HepG2 (cell line): ENCODE data around the gene C2.

Experiments
- CAMTA2 ChIP-seq: sonication (generic); formaldehyde crosslinking; IDR thresholded peaks from 2 replicates; pipeline ENCODE4 v1.4.0; 2020; ENCODE audit warnings: mild to moderate bottlenecking, missing genetic modification reagents, borderline replicate concordance
- CHD2 ChIP-seq: IDR thresholded peaks from 2 replicates; pipeline ENCODE4 v1.6.1; 2011; ENCODE audit warnings: low read depth, low read length, improper control_type of control experiment
- JARID2 ChIP-seq: sonication (generic); formaldehyde crosslinking; IDR thresholded peaks from 2 replicates; pipeline ENCODE4 v1.8.1; 2023; ENCODE audit warnings: missing genetic modification reagents, inconsistent platforms; ENCODE audit not compliant: insufficient replicate concordance
- KAT2B ChIP-seq: fragments of 150-350 bp; IDR thresholded peaks from 2 replicates; pipeline ENCODE4 v1.6.1; 2014; ENCODE audit warnings: low read depth, low read length, borderline replicate concordance
- SIN3A ChIP-seq: IDR thresholded peaks from 2 replicates; pipeline ENCODE4 v1.6.1; 2011; ENCODE audit warnings: low read depth, mild to moderate bottlenecking, control low read depth, low read length, borderline replicate concordance
- SIX1 ChIP-seq: sonication (generic); formaldehyde crosslinking; IDR thresholded peaks from 2 replicates; pipeline ENCODE4 v1.4.0; 2020; ENCODE audit warnings: missing genetic modification reagents, borderline replicate concordance
- ZNF670 ChIP-seq: sonication (generic); formaldehyde crosslinking; IDR thresholded peaks from 2 replicates; pipeline ENCODE4 v1.8.0; 2022; ENCODE audit warnings: mild to moderate bottlenecking, missing genetic modification reagents, borderline replicate concordance
- ZNF761 ChIP-seq: sonication (generic); formaldehyde crosslinking; conservative IDR thresholded peaks from 2 replicates; pipeline ENCODE4 v1.4.0; 2020; ENCODE audit warnings: mild to moderate bottlenecking, missing genetic modification reagents
- ZNF883 ChIP-seq: sonication (generic); formaldehyde crosslinking; IDR thresholded peaks from 2 replicates; pipeline ENCODE4 v1.5.1; 2020; ENCODE audit warnings: mild to moderate bottlenecking, missing genetic modification reagents; ENCODE audit errors: not compliant biosample characterization
- TF ChIP-seq, protein P1 (sequence below): sonication (generic); formaldehyde crosslinking; conservative IDR thresholded peaks from 2 replicates; pipeline ENCODE4 v1.8.0; 2022; ENCODE audit warnings: mild to moderate bottlenecking, moderate library complexity, missing genetic modification reagents
- TF ChIP-seq, protein P2 (sequence below): fragments of 450-650 bp; IDR thresholded peaks from 2 replicates; pipeline ENCODE4 v1.6.1; 2017

DNA sequence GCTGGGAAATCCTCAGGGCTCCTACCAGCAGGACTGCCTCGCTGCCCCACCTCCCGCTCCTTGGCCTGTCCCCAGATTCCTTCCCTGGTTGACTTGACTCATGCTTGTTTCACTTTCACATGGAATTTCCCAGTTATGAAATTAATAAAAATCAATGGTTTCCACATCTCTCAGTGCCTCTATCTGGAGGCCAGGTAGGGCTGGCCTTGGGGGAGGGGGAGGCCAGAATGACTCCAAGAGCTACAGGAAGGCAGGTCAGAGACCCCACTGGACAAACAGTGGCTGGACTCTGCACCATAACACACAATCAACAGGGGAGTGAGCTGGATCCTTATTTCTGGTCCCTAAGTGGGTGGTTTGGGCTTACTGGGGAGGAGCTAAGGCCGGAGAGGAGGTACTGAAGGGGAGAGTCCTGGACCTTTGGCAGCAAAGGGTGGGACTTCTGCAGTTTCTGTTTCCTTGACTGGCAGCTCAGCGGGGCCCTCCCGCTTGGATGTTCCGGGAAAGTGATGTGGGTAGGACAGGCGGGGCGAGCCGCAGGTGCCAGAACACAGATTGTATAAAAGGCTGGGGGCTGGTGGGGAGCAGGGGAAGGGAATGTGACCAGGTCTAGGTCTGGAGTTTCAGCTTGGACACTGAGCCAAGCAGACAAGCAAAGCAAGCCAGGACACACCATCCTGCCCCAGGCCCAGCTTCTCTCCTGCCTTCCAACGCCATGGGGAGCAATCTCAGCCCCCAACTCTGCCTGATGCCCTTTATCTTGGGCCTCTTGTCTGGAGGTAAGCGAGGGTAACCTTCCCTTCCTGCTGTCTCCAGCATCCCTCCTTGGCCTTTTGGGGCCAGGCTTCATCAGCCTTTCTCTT is 18.2 kb downstream of the C2 start, which contains the start of gene CFB:
- peak; percentile 86; the same call in 1 of the 2 replicates for TF ChIP-seq ZNF670 (CRISPR knock-in tag)
- peak; percentile 36 for TF ChIP-seq JARID2 (CRISPR knock-in tag)
- peak; percentile 65 for TF ChIP-seq CHD2
- TF ChIP-seq, protein P1, sequence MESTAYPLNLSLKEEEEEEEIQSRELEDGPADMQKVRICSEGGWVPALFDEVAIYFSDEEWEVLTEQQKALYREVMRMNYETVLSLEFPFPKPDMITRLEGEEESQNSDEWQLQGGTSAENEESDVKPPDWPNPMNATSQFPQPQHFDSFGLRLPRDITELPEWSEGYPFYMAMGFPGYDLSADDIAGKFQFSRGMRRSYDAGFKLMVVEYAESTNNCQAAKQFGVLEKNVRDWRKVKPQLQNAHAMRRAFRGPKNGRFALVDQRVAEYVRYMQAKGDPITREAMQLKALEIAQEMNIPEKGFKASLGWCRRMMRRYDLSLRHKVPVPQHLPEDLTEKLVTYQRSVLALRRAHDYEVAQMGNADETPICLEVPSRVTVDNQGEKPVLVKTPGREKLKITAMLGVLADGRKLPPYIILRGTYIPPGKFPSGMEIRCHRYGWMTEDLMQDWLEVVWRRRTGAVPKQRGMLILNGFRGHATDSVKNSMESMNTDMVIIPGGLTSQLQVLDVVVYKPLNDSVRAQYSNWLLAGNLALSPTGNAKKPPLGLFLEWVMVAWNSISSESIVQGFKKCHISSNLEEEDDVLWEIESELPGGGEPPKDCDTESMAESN (CRISPR knock-in tag): no peak
- no peak for TF ChIP-seq ZNF883
- no peak; the same call in 1 of the 2 replicates for TF ChIP-seq SIN3A
- TF ChIP-seq, protein P2, sequence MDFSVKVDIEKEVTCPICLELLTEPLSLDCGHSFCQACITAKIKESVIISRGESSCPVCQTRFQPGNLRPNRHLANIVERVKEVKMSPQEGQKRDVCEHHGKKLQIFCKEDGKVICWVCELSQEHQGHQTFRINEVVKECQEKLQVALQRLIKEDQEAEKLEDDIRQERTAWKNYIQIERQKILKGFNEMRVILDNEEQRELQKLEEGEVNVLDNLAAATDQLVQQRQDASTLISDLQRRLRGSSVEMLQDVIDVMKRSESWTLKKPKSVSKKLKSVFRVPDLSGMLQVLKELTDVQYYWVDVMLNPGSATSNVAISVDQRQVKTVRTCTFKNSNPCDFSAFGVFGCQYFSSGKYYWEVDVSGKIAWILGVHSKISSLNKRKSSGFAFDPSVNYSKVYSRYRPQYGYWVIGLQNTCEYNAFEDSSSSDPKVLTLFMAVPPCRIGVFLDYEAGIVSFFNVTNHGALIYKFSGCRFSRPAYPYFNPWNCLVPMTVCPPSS: no peak
- peak; percentile 88 for TF ChIP-seq CAMTA2 (CRISPR knock-in tag)
- TF ChIP-seq KAT2B: no peak
- TF ChIP-seq ZNF761: no peak; the same call in 1 of the 2 replicates
- peak; percentile 72; the same call in 1 of the 2 replicates for TF ChIP-seq SIX1
